Neural cell (in vitro differentiated cells): ENCODE measurements around the gene OGFOD3. TPM values are rescaled to one million over a fixed set of nuclear protein-coding genes. Genes with fewer than 3 reads are reported as not detected.

Experiments used
- H2AFZ ChIP-seq: fragments of 200-600, 300-800 bp; sonication (generic), shearing (Covaris generic); 2 replicates; pipeline ENCODE4 v1.6.0; 2014; ENCODE audit warnings: low read depth, mild to moderate bottlenecking, antibody characterized with exemption, low read length, moderate library complexity
- H3F3A ChIP-seq: fragments of 200-600 bp; shearing (Covaris generic); 2 replicates; pipeline ENCODE4 v1.6.1; 2016; ENCODE audit warnings: mild to moderate bottlenecking, moderate library complexity, mixed read lengths, antibody characterized with exemption, low read length; ENCODE audit not compliant: insufficient read depth, poor library complexity, severe bottlenecking
- H3K27ac ChIP-seq: fragments of 200-600, 300-800 bp; sonication (generic), shearing (Covaris generic); 2 replicates; pipeline ENCODE4 v1.5.1; 2014; ENCODE audit warnings: mild to moderate bottlenecking, low read length, moderate library complexity
- H3K27me3 ChIP-seq: fragments of 300-800, 200-600 bp; sonication (generic), shearing (Covaris generic); 2 replicates; pipeline ENCODE4 v1.6.0; 2014; ENCODE audit warnings: mild to moderate bottlenecking, low read depth, low read length, moderate library complexity; ENCODE audit not compliant: insufficient read depth
- H3K36me3 ChIP-seq: fragments of 300-800, 200-600 bp; sonication (generic), shearing (Covaris generic); 2 replicates; pipeline ENCODE4 v1.5.1; 2014; ENCODE audit warnings: mild to moderate bottlenecking, antibody characterized with exemption, low read length, moderate library complexity; ENCODE audit not compliant: insufficient read depth
- H3K4me2 ChIP-seq: fragments of 300-800, 200-600 bp; sonication (generic), shearing (Covaris generic); 2 replicates; pipeline ENCODE4 v1.6.0; 2014; ENCODE audit warnings: mild to moderate bottlenecking, low read length
- H3K4me3 ChIP-seq: fragments of 300-800, 200-600 bp; sonication (generic), shearing (Covaris generic); 2 replicates; pipeline ENCODE4 v1.5.1; 2014; ENCODE audit warnings: mild to moderate bottlenecking, low read length, moderate library complexity
- H3K79me2 ChIP-seq: fragments of 200-600 bp; shearing (Covaris generic); replicated peaks from 2 replicates; pipeline ENCODE4 v1.6.0; 2014; ENCODE audit warnings: mild to moderate bottlenecking, low read length, moderate library complexity; ENCODE audit not compliant: insufficient read depth
- H3K9ac ChIP-seq: fragments of 300-800, 200-600 bp; sonication (generic), shearing (Covaris generic); 2 replicates; pipeline ENCODE4 v1.6.1; 2016; ENCODE audit warnings: mild to moderate bottlenecking, low read length, mixed read lengths
- H3K9me2 ChIP-seq: fragments of 200-600 bp; shearing (Covaris generic); 2 replicates; pipeline ENCODE4 v1.6.1; 2016; ENCODE audit warnings: mild to moderate bottlenecking, low read length, mixed read lengths; ENCODE audit not compliant: insufficient read depth
- H3K9me3 ChIP-seq: fragments of 200-600, 300-800 bp; sonication (generic), shearing (Covaris generic); 2 replicates; pipeline ENCODE4 v1.6.1; 2016; ENCODE audit warnings: mild to moderate bottlenecking, mixed run types, low read length, moderate library complexity, mixed read lengths
- H4K20me1 ChIP-seq: fragments of 200-600 bp; shearing (Covaris generic); 2 replicates; pipeline ENCODE4 v1.6.1; 2016; ENCODE audit warnings: mild to moderate bottlenecking, mixed run types; ENCODE audit not compliant: insufficient read depth
- CTCF ChIP-seq: fragments of 450-650 bp; IDR thresholded peaks from 2 replicates; pipeline ENCODE4 v1.5.1; 2014; ENCODE audit warnings: antibody characterized with exemption, mild to moderate bottlenecking, moderate library complexity; ENCODE audit not compliant: poor library complexity, severe bottlenecking
- EP300 ChIP-seq: fragments of 450-650 bp; conservative IDR thresholded peaks from 2 replicates; pipeline ENCODE4 v1.6.1; 2014; ENCODE audit warnings: antibody characterized with exemption, mild to moderate bottlenecking, moderate library complexity; ENCODE audit not compliant: poor library complexity, severe bottlenecking
- EZH2 ChIP-seq: fragments of 200-600, 300-800 bp; shearing (Covaris generic), sonication (generic); IDR thresholded peaks from 2 replicates; pipeline ENCODE4 v1.6.1; 2014; ENCODE audit warnings: antibody characterized with exemption, low read length, borderline replicate concordance, mild to moderate bottlenecking; ENCODE audit not compliant: insufficient read depth, poor library complexity, severe bottlenecking
- MXI1 ChIP-seq: fragments of 450-650 bp; conservative IDR thresholded peaks from 2 replicates; pipeline ENCODE4 v1.6.1; 2014; ENCODE audit warnings: antibody characterized with exemption, mild to moderate bottlenecking; ENCODE audit not compliant: poor library complexity, severe bottlenecking
- POLR2AphosphoS5 ChIP-seq: IDR thresholded peaks from 2 replicates; pipeline ENCODE4 v1.6.1; 2012
- RAD21 ChIP-seq: fragments of 450-650 bp; conservative IDR thresholded peaks from 2 replicates; pipeline ENCODE4 v1.6.1; 2014; ENCODE audit warnings: antibody characterized with exemption, mild to moderate bottlenecking, moderate library complexity
- REST ChIP-seq: IDR thresholded peaks from 2 replicates; pipeline ENCODE4 v1.6.1; 2012; ENCODE audit warnings: borderline replicate concordance
- SMC3 ChIP-seq: fragments of 450-650 bp; conservative IDR thresholded peaks from 2 replicates; pipeline ENCODE4 v1.6.1; 2014; ENCODE audit warnings: antibody characterized with exemption, mild to moderate bottlenecking, moderate library complexity; ENCODE audit not compliant: poor library complexity
- TAF1 ChIP-seq: IDR thresholded peaks from 2 replicates; pipeline ENCODE4 v1.6.1; 2012; ENCODE audit warnings: low read depth
- polyA plus RNA-seq: library from polyadenylated mRNA; depleted of rRNA; stranded (reverse); fragments of >200 nt; gene quantifications from 2 replicates; pipeline ENCODE4 v1.2.3, GENCODE V29; 2014

Gene OGFOD3
- polyA plus RNA-seq, 1 donor from 2014 or later, result 22.6 TPM

- Histone ChIP-seq H3K9ac (no peak overlapping the region), H3K36me3 (no peaks in the 10 kb centered on the region), H4K20me1 (no peaks in the 10 kb centered on the region), H3K4me3 (no peak overlapping the region), H2AFZ (no peak overlapping the region), H3F3A (no peaks in the 10 kb centered on the region), H3K4me2 (no peak overlapping the region), H3K9me2 (no peaks in the 10 kb centered on the region), H3K79me2 (peaks cover 10% of the 10 kb centered on the region), H3K27me3 (no peaks in the 10 kb centered on the region), H3K9me3 (no peaks in the 10 kb centered on the region), H3K27ac (no peak overlapping the region)
- TF ChIP-seq SMC3, result no peak
- TF ChIP-seq POLR2AphosphoS5, result no peak
- no peak for TF ChIP-seq TAF1
- no peak for TF ChIP-seq REST
- no peak for TF ChIP-seq CTCF
- TF ChIP-seq MXI1, result no peak
- no peak for TF ChIP-seq RAD21
- no peak for TF ChIP-seq EZH2
- TF ChIP-seq EP300, result no peak
These were observed 28.3 kb upstream of the OGFOD3 start for GRCh38 chr17:82446649-82447048.

GRCh38 chr17:82446124-82446523, 27.7 kb upstream of the OGFOD3 start:
- H3F3A ChIP-seq, result no peaks in the 10 kb centered on the region
- H3K79me2 ChIP-seq, result peaks cover 10% of the 10 kb centered on the region
- no peaks in the 10 kb centered on the region for H4K20me1 ChIP-seq
- no peaks in the 10 kb centered on the region for H3K36me3 ChIP-seq
- H3K27ac ChIP-seq, result no peak overlapping the region
- H2AFZ ChIP-seq, result no peak overlapping the region
- no peaks in the 10 kb centered on the region for H3K27me3 ChIP-seq
- no peaks in the 10 kb centered on the region for H3K9me3 ChIP-seq
- no peak overlapping the region for H3K4me3 ChIP-seq
- TF ChIP-seq SMC3 (no peak), RAD21 (no peak), MXI1 (no peak), TAF1 (no peak), EP300 (no peak), EZH2 (no peak), CTCF (no peak), POLR2AphosphoS5 (no peak), REST (no peak)
- no peak overlapping the region for H3K4me2 ChIP-seq
- H3K9ac ChIP-seq, result no peak overlapping the region
- no peaks in the 10 kb centered on the region for H3K9me2 ChIP-seq
